OCI-LY3 (cell line): ENCODE measurements around the gene ASCL5.

Experiments used
- H2AFZ ChIP-seq: fragments of 200-600, 300-600 bp; shearing (Covaris generic); 2 replicates; pipeline ENCODE4 v1.6.0; 2014; ENCODE audit warnings: antibody characterized with exemption, low read depth, low read length
- H3K27ac ChIP-seq: fragments of 200-600, 300-600 bp; sonication (generic); 2 replicates; pipeline ENCODE4 v1.5.1; 2014; ENCODE audit warnings: mild to moderate bottlenecking, low read length, moderate library complexity, mixed read lengths
- H3K27me3 ChIP-seq: fragments of 200-600, 300-600 bp; sonication (generic); 2 replicates; pipeline ENCODE4 v1.6.1; 2014; ENCODE audit warnings: low read depth, low read length, mixed read lengths
- H3K36me3 ChIP-seq: fragments of 200-600, 300-600 bp; sonication (generic); replicated peaks from 2 replicates; pipeline ENCODE3; 2014; ENCODE audit warnings: low read depth, low read length, mixed read lengths
- H3K4me1 ChIP-seq: fragments of 300-600, 200-600 bp; sonication (generic); 2 replicates; pipeline ENCODE4 v1.6.1; 2014; ENCODE audit warnings: low read length, mixed read lengths
- H3K4me2 ChIP-seq: fragments of 200-600, 300-600 bp; sonication (generic); 2 replicates; pipeline ENCODE4 v1.6.1; 2014; ENCODE audit warnings: low read length, mixed read lengths
- H3K4me3 ChIP-seq: fragments of 300-600, 200-600 bp; sonication (generic); 2 replicates; pipeline ENCODE4 v1.5.1; 2014; ENCODE audit warnings: antibody characterized with exemption, mild to moderate bottlenecking, low read length, moderate library complexity
- H3K79me2 ChIP-seq: fragments of 300-600, 200-600 bp; shearing (Covaris generic); 2 replicates; pipeline ENCODE4 v1.6.1; 2014; ENCODE audit warnings: mild to moderate bottlenecking, low read length, mixed read lengths
- H3K9ac ChIP-seq: fragments of 300-600, 200-600 bp; shearing (Covaris generic); 2 replicates; pipeline ENCODE4 v1.6.0; 2014; ENCODE audit warnings: mild to moderate bottlenecking, low read length, moderate library complexity
- H3K9me3 ChIP-seq: fragments of 200-600, 300-600 bp; shearing (Covaris generic); 2 replicates; pipeline ENCODE4 v1.6.1; 2014; ENCODE audit warnings: low read length, mixed read lengths; ENCODE audit not compliant: insufficient read depth
- H4K20me1 ChIP-seq: fragments of 200-600, 300-600 bp; sonication (generic); 2 replicates; pipeline ENCODE4 v1.6.1; 2016; ENCODE audit warnings: low read length, mixed read lengths; ENCODE audit not compliant: insufficient read depth
- EZH2phosphoT487 ChIP-seq: fragments of 200-600 bp; shearing (Covaris generic); IDR thresholded peaks from 2 replicates; pipeline ENCODE4 v1.6.1; 2018; ENCODE audit warnings: antibody characterized with exemption, mixed run types, low read depth
- TF ChIP-seq, protein P1 (sequence below): fragments of 200-600, 300-600 bp; sonication (generic); IDR thresholded peaks from 2 replicates; pipeline ENCODE4 v1.5.1; 2014; ENCODE audit warnings: antibody characterized with exemption, low read length, low read depth

Gene ASCL5

DNA sequence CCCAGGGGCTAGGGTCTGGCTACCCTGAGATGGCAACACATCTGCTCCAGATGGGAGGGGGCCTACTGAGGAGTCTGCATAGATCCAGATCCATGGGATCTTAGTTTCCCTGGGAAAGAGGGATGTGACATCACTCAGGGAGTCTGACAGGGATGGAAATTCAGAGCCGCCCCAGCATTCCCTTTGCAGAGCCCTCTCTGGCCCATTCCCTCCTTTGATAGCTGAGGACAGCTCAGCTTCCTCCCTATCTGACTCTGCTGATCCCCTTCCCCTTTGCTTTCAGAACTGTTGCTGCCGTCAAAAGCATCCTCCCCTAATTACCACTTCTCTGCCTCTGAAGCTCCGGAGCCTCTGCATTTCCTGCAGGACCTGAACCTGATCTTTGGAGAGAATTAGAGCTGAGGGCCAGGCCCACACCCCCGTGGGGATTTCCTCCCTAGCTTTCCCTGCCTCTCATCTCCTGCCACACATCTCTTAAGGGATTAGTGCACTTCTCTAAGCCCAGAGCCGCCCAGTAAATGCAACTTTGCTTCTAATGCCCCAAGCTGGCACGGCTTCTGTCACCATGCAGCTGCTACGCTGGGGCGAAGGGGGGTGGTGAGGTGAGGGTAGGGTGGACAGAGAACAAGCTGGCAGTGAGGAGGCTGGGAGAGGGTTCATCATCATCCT, 9.5 kb upstream of the ASCL5 start:
- Histone ChIP-seq H3K27me3 (no peaks in the 10 kb centered on the region), H3K9ac (no peak overlapping the region), H3K4me2 (no peak overlapping the region), H3K9me3 (no peaks in the 10 kb centered on the region), H3K4me1 (no peaks in the 10 kb centered on the region), H3K27ac (no peak overlapping the region), H3K4me3 (no peak overlapping the region), H2AFZ (no peak overlapping the region), H4K20me1 (peaks cover 4% of the 10 kb centered on the region; the same call in 1 of the 2 replicates), H3K36me3 (peaks cover 27% of the 10 kb centered on the region), H3K79me2 (no peaks in the 10 kb centered on the region)
- no peak for TF ChIP-seq EZH2phosphoT487
- TF ChIP-seq, protein P1, sequence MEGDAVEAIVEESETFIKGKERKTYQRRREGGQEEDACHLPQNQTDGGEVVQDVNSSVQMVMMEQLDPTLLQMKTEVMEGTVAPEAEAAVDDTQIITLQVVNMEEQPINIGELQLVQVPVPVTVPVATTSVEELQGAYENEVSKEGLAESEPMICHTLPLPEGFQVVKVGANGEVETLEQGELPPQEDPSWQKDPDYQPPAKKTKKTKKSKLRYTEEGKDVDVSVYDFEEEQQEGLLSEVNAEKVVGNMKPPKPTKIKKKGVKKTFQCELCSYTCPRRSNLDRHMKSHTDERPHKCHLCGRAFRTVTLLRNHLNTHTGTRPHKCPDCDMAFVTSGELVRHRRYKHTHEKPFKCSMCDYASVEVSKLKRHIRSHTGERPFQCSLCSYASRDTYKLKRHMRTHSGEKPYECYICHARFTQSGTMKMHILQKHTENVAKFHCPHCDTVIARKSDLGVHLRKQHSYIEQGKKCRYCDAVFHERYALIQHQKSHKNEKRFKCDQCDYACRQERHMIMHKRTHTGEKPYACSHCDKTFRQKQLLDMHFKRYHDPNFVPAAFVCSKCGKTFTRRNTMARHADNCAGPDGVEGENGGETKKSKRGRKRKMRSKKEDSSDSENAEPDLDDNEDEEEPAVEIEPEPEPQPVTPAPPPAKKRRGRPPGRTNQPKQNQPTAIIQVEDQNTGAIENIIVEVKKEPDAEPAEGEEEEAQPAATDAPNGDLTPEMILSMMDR: no peak

DNA sequence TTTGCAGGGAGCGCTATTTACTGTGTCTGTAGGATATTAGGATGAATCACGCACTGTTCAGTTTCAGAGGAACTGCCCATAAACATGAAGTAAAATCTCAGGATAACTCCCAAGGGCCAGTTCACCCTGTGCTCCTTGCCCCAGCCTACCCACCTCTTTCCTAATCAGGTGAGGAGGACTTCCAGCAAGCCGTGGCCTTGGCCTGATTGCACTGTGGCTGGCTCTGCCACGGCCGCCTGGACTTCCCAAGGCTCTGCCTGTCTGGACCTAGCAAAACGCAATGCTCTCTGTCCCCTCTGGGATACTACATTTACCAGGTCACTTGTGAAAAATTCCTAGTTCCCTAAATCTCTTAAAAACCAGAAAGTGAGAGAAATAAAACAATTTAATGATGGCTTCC, 7.4 kb upstream of the ASCL5 start:
- Histone ChIP-seq H4K20me1 (no peaks in the 10 kb centered on the region; the same call in 1 of the 2 replicates), H3K4me1 (no peaks in the 10 kb centered on the region), H3K4me3 (no peak overlapping the region), H3K4me2 (no peak overlapping the region), H3K36me3 (peaks cover 12% of the 10 kb centered on the region), H2AFZ (no peak overlapping the region), H3K27me3 (no peaks in the 10 kb centered on the region), H3K79me2 (no peaks in the 10 kb centered on the region), H3K27ac (no peak overlapping the region), H3K9ac (no peak overlapping the region), H3K9me3 (no peaks in the 10 kb centered on the region)
- TF ChIP-seq EZH2phosphoT487: no peak
- TF ChIP-seq, protein P1: no peak

DNA sequence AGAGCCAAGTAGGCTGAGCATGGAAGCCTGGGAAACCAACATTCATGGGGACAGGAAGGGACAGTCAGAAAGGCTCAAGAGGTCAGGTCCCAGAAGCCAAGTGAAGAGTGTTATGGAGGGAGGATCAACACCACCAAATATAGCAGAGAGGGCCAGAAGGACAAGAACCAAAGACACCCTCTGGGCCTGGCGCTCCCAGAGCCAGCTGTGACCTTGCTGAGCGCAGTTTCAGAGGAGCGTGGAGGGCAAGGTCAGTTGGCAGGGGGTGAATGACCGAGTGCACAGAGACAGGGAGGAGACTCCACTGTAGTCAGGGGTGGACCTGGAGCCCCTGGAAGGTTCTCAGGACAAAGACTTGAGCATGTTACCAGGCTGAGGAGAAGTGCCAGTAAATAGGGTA, 4.4 kb upstream of the ASCL5 start:
- H3K27ac ChIP-seq: no peak overlapping the region
- no peaks in the 10 kb centered on the region for H3K79me2 ChIP-seq
- TF ChIP-seq, protein P1: no peak
- TF ChIP-seq EZH2phosphoT487: no peak
- no peaks in the 10 kb centered on the region for H4K20me1 ChIP-seq
- no peak overlapping the region for H3K9ac ChIP-seq
- H3K4me2 ChIP-seq: no peak overlapping the region
- H3K36me3 ChIP-seq: peaks cover 5% of the 10 kb centered on the region
- H2AFZ ChIP-seq: no peak overlapping the region
- no peaks in the 10 kb centered on the region for H3K9me3 ChIP-seq
- no peaks in the 10 kb centered on the region for H3K27me3 ChIP-seq
- H3K4me1 ChIP-seq: no peaks in the 10 kb centered on the region
- H3K4me3 ChIP-seq: no peak overlapping the region

DNA sequence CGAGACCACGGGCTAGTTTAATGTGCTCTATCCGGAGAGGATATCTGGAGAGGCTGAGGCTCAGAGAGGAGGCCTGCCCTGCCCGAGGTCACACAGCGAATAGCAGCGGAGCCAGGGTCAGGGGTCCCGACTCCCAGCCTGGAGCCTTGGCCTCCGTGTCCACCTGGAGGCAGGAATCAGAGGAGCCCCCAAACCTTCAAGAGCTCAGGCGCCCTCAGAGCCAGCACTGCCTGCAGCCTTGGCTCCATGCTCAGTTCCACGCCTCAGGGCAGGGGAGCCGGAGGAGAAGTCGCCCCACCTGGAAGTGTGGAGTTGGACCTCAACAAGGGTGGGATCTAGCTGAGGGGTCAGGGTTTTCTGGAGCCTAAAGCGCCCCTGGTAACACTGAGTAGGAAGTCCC, 2.0 kb upstream of the ASCL5 start:
- no peak overlapping the region for H3K9ac ChIP-seq
- H4K20me1 ChIP-seq: no peaks in the 10 kb centered on the region
- no peak overlapping the region for H3K4me3 ChIP-seq
- no peak overlapping the region for H3K27ac ChIP-seq
- H3K79me2 ChIP-seq: no peaks in the 10 kb centered on the region
- TF ChIP-seq, protein P1: no peak
- no peak for TF ChIP-seq EZH2phosphoT487
- H3K4me1 ChIP-seq: no peaks in the 10 kb centered on the region
- H3K36me3 ChIP-seq: no peaks in the 10 kb centered on the region
- H3K27me3 ChIP-seq: peaks cover 23% of the 10 kb centered on the region
- no peak overlapping the region for H3K4me2 ChIP-seq
- H3K9me3 ChIP-seq: no peaks in the 10 kb centered on the region
- H2AFZ ChIP-seq: no peak overlapping the region
